Vagina (tissue), 2 donors: Measurements from ENCODE around the gene MBD6. TPM values are rescaled to one million over a fixed set of nuclear protein-coding genes. Genes with fewer than 3 reads are reported as not detected.

ENCODE experiments used
- DNase-seq, 2 donors: peaks; one replicate each; pipeline ENCODE4 v3.0.0-alpha.2; 2017; ENCODE audit errors: extremely low spot score in 2 of 2
- H3K27ac ChIP-seq: fragments of 200-600 bp; sonication (generic); one replicate; pipeline ENCODE4 v1.5.1; 2019
- H3K27me3 ChIP-seq: fragments of 200-600 bp; sonication (generic); one replicate; pipeline ENCODE4 v1.5.1; 2019
- H3K36me3 ChIP-seq, 2 donors: fragments of 200-600 bp; sonication (generic); one replicate each; pipeline ENCODE4 v1.5.1; 2017 to 2019
- H3K4me1 ChIP-seq: fragments of 200-600 bp; sonication (generic); one replicate; pipeline ENCODE4 v1.5.1; 2019
- H3K4me3 ChIP-seq, 2 donors: fragments of 200-600 bp; sonication (generic); 1 replicate in 1 of 2; 2 replicates in 1 of 2; pipeline ENCODE4 v1.5.1; 2016 to 2019
- H3K9me3 ChIP-seq: fragments of 200-600 bp; sonication (generic); one replicate; pipeline ENCODE4 v1.5.1; 2019
- POLR2A ChIP-seq, 2 donors: fragments of 450-650 bp; IDR thresholded peaks; one replicate each; pipeline ENCODE4 v1.6.1; 2017; ENCODE audit warnings: antibody characterized with exemption in 2 of 2, mild to moderate bottlenecking in 2 of 2, moderate library complexity in 2 of 2
- POLR2AphosphoS5 ChIP-seq, 2 donors: sonication (generic); formaldehyde crosslinking; IDR thresholded peaks; one replicate each; pipeline ENCODE4 v1.9.0; 2017; ENCODE audit warnings: antibody characterized with exemption in 2 of 2, mild to moderate bottlenecking in 2 of 2, low read depth in 1 of 2; ENCODE audit not compliant: insufficient read depth in 1 of 2
- intact Hi-C: fragments of 100-400 bp; cut with DNase I; formaldehyde crosslinking; loops from one replicate; pipeline ENCODE4 v1.15.1; 2023
- total RNA-seq: library from RNA; depleted of rRNA; stranded (reverse); fragments of >200 nt; gene quantifications from one replicate; pipeline ENCODE4 v1.2.3, GENCODE V29; 2016
- TF ChIP-seq, protein P1 (sequence below), 3 experiments: fragments of 450-650 bp in 2 of 3; fragments of 200-600 bp in 1 of 3; sonication (generic) in 1 of 3; IDR thresholded peaks; one replicate each; pipeline ENCODE4 v1.5.1; 2017 to 2019; ENCODE audit warnings: antibody characterized with exemption in 3 of 3, mild to moderate bottlenecking in 2 of 3, moderate library complexity in 2 of 3

MBD6 gene
- total RNA-seq, 1 donor from 2014 or later = 26.8 TPM

DNA sequence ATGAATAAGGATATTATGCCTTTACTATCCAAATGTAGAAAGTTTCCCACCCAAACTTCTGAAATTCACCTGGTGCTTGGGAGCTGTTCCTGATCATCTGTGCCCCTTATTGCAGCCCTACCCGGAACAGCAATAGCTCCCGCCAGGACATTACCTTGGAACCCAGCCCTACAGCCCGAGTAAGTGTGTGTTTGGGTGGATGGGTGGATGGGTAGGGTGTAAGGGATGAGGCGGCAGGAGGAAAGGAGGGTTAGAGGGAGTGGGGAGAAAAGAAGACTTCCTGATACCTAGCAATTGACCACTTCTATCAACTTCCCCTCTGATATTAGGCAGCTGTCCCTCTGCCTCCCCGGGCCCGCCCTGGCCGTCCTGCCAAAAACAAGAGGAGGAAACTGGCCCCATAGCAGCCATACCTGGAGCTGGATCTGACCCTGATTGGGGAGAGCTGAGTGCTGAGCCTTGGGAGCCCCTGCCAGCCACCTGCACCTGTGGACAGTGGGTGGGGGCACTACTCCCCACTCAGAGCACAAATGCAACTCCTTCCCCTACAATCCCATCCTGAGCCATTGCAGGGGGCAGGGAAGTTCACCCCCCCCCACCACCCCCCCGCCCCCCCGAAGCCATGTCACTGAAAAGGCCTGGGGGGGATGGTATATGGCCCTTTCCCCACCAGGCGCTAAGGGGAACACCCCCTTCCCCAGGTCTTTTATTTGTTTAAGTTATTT lies 6.4 kb downstream of the MBD6 start:
- Histone ChIP-seq H3K4me3 (no peak overlapping the region), H3K36me3 (peaks cover 3 to 91% of the 10 kb centered on the region in 2 donors), H3K27ac (no peak overlapping the region), H3K4me1 (peaks cover 30% of the 10 kb centered on the region), H3K9me3 (no peaks in the 10 kb centered on the region), H3K27me3 (no peaks in the 10 kb centered on the region)
- no peak for DNase-seq
- TF ChIP-seq POLR2AphosphoS5 (IDR thresholded peaks at IDR 0.05; ENCODE audit: insufficient read depth in 1 of 2, low read depth in 1 of 2) (no peak), POLR2A (IDR thresholded peaks at IDR 0.05) (no peak)
- TF ChIP-seq, protein P1, sequence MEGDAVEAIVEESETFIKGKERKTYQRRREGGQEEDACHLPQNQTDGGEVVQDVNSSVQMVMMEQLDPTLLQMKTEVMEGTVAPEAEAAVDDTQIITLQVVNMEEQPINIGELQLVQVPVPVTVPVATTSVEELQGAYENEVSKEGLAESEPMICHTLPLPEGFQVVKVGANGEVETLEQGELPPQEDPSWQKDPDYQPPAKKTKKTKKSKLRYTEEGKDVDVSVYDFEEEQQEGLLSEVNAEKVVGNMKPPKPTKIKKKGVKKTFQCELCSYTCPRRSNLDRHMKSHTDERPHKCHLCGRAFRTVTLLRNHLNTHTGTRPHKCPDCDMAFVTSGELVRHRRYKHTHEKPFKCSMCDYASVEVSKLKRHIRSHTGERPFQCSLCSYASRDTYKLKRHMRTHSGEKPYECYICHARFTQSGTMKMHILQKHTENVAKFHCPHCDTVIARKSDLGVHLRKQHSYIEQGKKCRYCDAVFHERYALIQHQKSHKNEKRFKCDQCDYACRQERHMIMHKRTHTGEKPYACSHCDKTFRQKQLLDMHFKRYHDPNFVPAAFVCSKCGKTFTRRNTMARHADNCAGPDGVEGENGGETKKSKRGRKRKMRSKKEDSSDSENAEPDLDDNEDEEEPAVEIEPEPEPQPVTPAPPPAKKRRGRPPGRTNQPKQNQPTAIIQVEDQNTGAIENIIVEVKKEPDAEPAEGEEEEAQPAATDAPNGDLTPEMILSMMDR (IDR thresholded peaks at IDR 0.05) = no peak
- intact Hi-C loops = no loop called here

DNA sequence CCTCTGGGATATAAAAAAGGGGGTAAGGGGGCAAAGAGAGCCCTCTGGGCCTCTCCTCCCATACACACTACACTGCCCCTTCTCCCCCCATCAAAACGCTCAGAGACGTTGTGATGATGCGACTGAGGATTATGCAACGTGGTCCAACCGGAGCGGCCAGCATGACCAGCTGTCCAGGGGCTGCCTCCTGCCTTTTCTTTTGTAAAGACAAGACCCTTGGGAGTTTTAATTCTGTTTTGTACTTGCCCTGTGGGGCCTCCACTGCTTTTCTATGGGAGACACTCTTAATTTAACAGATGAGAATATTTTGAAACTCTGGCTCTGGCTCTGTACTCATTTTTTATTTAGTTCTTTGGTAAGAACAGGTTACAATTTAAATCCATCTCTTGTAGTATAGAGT lies 7.2 kb downstream of the MBD6 start:
- Histone ChIP-seq H3K4me3 (no peak overlapping the region), H3K9me3 (no peaks in the 10 kb centered on the region), H3K27me3 (no peaks in the 10 kb centered on the region), H3K4me1 (peaks cover 22% of the 10 kb centered on the region), H3K27ac (no peak overlapping the region), H3K36me3 (peaks cover 3 to 91% of the 10 kb centered on the region in 2 donors)
- no peak for DNase-seq
- TF ChIP-seq POLR2A (IDR thresholded peaks at IDR 0.05) (no peak), POLR2AphosphoS5 (IDR thresholded peaks at IDR 0.05; ENCODE audit: insufficient read depth in 1 of 2, low read depth in 1 of 2) (no peak)
- TF ChIP-seq, protein P1 (IDR thresholded peaks at IDR 0.05) = no peak
- intact Hi-C loops = no loop called here

DNA sequence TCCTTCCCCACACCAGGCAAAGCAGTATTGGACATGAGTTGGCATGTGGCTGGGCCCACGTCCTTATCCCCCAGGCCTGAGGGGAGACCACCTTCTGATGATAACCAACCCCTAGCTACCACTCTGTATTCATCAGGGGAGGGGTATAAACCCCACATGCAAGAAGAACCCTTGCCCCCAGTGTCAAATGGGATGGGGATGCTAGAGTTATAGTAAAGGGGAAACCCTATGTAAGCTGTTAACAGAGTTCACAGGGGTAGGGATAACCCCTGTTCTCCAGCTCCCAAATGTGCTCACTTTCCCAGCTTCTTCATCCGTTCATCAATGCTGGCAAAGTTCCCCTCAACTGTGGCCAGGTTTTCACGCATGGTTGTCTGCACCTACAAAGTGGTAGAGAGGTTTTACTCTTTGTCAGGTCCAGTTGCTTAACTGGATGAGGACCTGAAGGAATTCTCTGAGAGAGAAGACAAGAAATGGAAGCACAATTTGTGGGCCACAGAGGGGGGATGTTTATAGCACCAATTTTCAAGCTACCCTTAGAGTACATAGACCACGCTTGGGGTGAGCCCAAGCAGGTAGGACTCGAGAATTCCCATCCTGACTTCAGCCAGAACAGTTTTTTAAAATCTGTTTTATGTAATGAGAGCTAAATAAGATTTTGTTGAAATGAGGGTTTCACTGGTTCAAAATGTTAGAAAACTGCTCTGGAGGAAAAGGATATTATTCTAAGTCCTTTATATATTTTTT lies 7.9 kb downstream of the MBD6 start:
- Histone ChIP-seq H3K9me3 (no peaks in the 10 kb centered on the region), H3K4me1 (peaks cover 17% of the 10 kb centered on the region), H3K27me3 (no peaks in the 10 kb centered on the region), H3K27ac (no peak overlapping the region), H3K4me3 (no peak overlapping the region), H3K36me3 (peaks cover 3 to 97% of the 10 kb centered on the region in 2 donors)
- no peak for DNase-seq
- intact Hi-C loops = no loop called here
- TF ChIP-seq, protein P1 (IDR thresholded peaks at IDR 0.05) = no peak
- TF ChIP-seq POLR2A (IDR thresholded peaks at IDR 0.05) (no peak), POLR2AphosphoS5 (IDR thresholded peaks at IDR 0.05; ENCODE audit: insufficient read depth in 1 of 2, low read depth in 1 of 2) (no peak)

DNA sequence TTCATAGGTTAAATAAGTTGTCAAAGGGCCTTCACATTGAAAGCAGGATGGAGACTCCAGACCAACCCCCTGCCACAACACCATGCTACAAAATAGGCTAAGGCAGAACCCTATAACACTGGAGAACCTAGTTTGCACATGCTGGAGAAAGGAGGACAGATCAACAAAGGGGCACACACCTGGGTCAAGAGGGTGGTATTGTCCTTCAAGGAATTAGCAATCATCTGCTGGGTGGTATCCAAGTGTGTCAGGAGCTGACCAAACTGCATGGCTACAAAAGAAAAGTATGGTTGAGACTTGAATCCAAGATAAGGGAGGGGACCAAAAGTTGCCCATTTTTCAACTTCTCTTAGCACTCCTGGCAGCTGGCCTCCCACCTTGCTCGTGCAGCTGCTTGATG lies 9.2 kb downstream of the MBD6 start:
- Histone ChIP-seq H3K36me3 (peaks cover 3 to 85% of the 10 kb centered on the region in 2 donors), H3K9me3 (no peaks in the 10 kb centered on the region), H3K4me3 (no peak overlapping the region), H3K27ac (no peak overlapping the region), H3K27me3 (no peaks in the 10 kb centered on the region), H3K4me1 (peaks cover 8% of the 10 kb centered on the region)
- intact Hi-C loops = no loop called here
- no peak for DNase-seq
- no peak for TF ChIP-seq POLR2A (IDR thresholded peaks at IDR 0.05)
- TF ChIP-seq, protein P1 (IDR thresholded peaks at IDR 0.05) = no peak
- TF ChIP-seq POLR2AphosphoS5 (IDR thresholded peaks at IDR 0.05; ENCODE audit: insufficient read depth in 1 of 2, low read depth in 1 of 2) = no peak

DNA sequence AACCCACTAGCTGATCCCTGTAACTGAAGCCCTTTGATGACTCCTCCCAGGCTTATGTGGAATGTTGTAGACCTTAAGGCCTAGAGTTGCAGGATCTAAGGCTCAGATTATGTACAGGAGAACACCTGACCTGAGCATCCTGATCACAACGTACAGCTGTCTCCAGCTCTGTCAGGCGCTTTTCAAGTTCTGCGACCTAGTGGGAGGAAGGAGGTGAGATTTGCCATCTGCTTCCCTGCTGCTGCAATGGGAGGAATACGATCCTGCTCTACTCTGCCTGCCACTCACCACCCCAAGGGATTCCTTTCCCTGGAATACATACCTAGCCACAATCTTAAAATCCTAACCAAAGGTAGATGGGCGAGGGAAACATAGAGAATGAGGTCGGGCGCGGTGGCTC lies 10.5 kb downstream of the MBD6 start:
- intact Hi-C loops = no loop called here
- Histone ChIP-seq H3K27ac (no peak overlapping the region), H3K27me3 (no peaks in the 10 kb centered on the region), H3K4me3 (no peak overlapping the region), H3K9me3 (no peaks in the 10 kb centered on the region), H3K36me3 (peaks cover 3 to 79% of the 10 kb centered on the region in 2 donors), H3K4me1 (peaks cover 8% of the 10 kb centered on the region)
- no peak for DNase-seq
- TF ChIP-seq POLR2A (IDR thresholded peaks at IDR 0.05) (no peak), POLR2AphosphoS5 (IDR thresholded peaks at IDR 0.05; ENCODE audit: insufficient read depth in 1 of 2, low read depth in 1 of 2) (no peak)
- TF ChIP-seq, protein P1 (IDR thresholded peaks at IDR 0.05) = no peak
